GM21381 (cell line): ENCODE measurements around the gene TRERF1.
"Not testable (repeated sequence)": the region's sequence is repeated elsewhere in the genome, so short reads cannot be mapped to it uniquely, and the experiment has no call there.

Source experiments
- ATAC-seq: cut with Tn5 transposase; IDR thresholded peaks from one replicate; pipeline ENCODE4 v1.9.1; 2021; ENCODE audit warnings: mild to moderate bottlenecking, moderate library complexity; ENCODE audit not compliant: unreplicated experiment

The TRERF1 gene

GRCh38 chr6:42204768-42205282 lies 246.9 kb downstream of the TRERF1 start:
- ATAC-seq = no peak

DNA sequence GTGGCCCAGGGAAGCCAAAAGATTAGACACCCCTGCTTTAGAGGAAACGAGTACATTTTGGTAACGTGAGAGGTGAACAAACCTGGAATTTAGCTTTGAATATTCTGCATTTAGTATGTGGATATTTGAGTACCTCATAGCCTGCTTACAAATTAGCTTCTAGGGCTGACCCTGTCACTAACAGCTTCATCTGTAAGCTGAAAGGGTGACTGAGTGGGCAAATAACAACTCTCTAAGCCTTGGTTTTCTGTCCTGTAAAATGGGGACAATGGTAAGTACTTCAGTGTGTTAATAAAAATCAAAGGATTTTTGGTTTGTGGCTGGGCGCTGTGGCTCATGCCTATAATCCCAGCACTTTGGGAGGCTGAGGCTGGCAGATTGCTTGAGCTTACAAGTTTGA lies 248.5 kb downstream of the TRERF1 start:
- ATAC-seq = no peak

DNA sequence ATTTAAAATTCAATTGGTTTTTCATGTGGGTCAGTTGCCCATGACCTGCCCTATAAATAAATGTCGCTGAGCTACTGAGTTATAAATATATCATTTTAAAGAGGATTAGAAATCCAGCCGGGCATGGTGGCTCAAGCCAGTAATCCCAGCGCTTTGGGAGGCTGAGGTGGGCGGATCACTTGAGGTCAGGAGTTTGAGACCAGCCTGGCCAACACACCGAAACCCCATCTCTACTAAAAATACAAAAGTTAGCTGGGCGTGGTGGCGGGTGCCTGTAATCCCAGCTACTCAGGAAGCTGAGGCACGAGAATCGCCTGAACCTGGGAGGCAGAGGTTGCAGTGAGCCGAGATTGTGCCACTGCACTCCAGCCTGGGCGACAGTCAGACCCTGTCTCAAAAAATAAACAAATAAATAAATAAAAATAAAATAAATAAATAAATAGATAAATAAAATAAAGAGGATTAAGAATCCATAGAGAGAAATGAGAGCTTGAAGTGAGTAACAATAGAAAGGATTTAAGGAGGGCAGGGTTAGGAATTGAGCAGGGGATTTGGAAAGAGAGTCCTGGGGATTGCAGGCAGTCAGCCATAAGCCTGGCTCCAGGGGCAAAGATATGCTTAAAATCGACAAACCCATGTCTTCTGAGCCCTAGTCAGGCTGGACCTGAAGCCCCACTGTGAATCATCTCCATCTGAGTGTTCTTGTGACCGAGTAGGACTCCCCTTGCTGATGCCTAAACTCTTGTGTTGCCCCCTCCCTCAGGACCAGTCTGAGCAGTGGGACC lies 249.4 kb downstream of the TRERF1 start:
- not testable (repeated sequence) for ATAC-seq

DNA sequence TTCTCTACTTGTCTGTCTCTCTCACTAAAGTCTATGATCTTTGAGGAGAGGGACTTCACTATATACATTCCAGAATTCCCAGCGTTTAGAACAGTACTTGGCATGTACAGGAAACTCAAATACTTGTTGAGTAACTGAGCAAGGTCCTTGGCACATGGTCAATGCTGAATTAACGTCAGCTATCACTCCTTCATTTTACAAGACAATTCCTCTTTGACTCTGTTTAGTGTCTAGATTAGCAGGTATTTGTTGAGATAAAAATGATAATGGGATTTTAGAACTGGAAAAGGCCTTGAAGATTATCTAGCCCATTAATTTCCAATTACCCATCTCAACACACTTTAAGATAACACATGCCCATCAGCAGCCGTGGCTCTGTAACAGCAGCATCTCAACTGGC lies 250.3 kb downstream of the TRERF1 start:
- ATAC-seq = no peak

- ATAC-seq = no peak
Measured at GRCh38 chr6:42200035-42200434, 251.7 kb downstream of the TRERF1 start.

- ATAC-seq = no peak
Measured at GRCh38 chr6:42199106-42199981, 252.4 kb downstream of the TRERF1 start.

GRCh38 chr6:42197555-42198362 lies 254.0 kb downstream of the TRERF1 start:
- ATAC-seq = no peak

DNA sequence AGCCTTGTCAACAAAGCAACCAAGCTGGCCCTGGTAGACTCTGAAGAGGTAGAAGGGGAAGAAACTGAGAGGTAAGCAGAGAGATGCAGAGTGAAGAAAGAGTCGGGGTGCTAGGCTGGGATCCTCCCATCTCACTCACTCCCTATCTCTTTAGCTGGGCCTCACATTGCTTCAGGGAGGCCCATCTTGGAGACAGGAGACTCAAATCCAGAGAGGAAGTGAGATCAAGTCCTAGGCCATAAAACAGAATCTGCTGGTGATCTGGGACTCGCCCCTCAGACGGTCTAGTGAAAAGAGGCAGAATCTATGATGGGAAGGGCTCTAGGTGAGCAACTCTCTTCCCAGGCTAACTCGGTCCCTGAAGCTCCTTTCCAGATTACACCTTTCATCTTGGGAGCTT lies 256.3 kb downstream of the TRERF1 start:
- ATAC-seq = no peak

DNA sequence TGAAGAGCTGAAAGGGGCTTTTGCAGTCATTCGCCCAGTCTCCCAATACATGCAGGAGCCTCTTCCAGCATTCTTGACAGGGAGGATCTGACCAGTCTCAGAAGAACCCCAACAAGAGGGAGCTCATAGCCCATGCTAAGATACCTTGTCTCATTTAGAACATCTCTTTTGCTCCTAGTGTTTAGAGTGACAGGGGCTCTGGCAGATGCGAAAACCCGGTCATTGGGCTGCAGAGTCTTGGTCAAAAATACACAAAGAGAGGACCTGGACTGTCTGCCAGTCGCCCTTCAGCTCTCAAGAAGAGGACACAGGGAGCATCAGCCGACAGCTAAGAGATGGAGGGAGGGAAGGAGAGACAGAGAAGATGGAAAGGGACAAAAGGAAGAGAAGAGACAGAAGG lies 257.7 kb downstream of the TRERF1 start:
- no peak for ATAC-seq

DNA sequence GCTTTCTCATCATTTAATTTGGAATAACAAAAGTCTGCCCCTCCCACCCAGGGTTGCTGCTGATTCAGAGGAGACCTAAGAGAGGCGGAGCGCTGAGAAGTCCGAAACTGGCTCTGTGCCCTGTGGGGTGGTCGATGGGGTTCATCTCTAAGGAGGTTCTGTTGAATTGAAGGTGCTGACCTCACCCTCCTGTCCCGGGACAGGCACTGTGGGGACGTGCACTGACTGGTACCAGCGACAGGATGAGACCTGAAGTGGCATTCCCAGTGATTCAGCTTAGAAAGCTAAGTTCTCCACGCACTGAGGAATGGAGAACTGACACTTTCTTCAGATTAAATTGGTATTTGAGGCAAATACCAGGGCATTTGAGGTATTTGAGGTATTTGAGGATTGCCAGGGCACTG lies 258.2 kb downstream of the TRERF1 start:
- ATAC-seq = no peak

DNA sequence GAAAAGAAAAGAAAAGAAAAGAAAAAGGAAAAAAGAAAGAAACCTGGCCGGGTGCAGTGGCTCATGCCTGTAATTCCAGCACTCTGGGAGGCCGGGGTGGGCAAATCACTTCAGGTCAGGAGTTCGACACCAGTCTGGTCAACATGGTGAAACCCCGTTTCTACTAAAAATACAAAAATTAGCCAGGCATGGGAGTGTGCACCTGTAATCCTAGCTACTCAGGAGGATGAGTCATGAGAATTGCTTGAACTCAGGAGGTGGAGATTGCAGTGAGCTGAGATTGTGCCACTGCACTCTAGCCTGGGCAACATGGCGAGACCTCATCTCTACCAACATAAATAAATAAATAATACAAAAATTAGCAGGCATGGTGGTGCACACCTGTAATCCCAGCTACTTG lies 259.3 kb downstream of the TRERF1 start:
- not testable (repeated sequence) for ATAC-seq

DNA sequence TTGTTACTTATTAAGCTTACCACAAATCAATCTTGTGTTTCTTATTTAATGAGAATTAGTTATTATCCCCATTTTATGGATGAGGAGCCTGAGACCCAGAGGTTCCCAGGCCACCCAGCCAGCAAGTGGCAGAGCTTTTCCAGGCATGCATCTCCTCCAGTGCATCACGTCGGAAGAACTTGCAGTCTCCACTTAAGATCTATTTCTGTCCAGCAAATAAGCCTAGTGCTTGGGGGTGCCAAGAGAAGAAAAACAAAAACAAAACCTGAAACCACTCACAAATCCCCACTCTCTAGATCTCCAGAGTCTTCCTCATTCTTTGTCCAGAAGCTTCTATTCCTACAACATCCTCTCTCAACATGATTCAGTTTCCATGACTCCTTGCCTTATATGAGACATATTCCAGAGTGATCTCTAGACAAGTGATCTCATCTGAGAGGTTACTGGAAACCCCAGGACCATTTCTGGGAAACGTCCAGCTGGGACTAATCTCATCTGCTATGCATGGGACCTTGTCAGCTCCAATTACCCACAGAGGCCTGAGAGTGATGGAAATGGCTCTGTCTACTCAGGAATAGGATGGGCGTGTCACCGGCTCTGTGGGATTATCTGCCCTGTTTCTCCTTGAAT lies 261.1 kb downstream of the TRERF1 start:
- ATAC-seq = no peak

DNA sequence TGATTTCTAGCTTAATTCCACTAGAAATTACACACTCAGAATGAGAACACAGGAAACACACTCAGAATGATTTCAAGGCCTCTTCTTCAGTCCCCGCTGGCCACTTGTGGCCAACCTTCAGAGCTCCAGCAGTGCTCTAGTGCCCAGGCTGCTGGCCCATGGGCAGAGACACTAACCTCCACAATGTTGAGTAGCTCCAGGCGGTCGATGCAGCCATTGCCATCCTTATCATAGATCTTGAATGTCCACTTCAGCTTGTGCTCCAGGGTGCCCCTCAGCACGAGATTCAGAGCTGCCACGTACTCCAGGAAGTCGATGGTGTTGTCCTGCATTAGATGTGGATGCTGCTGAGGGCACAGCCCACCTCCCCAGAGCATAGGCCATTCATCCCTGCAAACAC lies 263.3 kb downstream of the TRERF1 start:
- no peak for ATAC-seq

- ATAC-seq = no peak
Measured at GRCh38 chr6:42185597-42185996, 266.1 kb downstream of the TRERF1 start.

- no peak for ATAC-seq
Measured at GRCh38 chr6:42184475-42184874, 267.3 kb downstream of the TRERF1 start.

- ATAC-seq = no peak
Measured at GRCh38 chr6:42182101-42182500, 269.6 kb downstream of the TRERF1 start.

- no peak for ATAC-seq
Measured at GRCh38 chr6:42179945-42180313, 271.8 kb downstream of the TRERF1 start.

GRCh38 chr6:42179261-42179944 lies 272.3 kb downstream of the TRERF1 start:
- ATAC-seq = no peak

DNA sequence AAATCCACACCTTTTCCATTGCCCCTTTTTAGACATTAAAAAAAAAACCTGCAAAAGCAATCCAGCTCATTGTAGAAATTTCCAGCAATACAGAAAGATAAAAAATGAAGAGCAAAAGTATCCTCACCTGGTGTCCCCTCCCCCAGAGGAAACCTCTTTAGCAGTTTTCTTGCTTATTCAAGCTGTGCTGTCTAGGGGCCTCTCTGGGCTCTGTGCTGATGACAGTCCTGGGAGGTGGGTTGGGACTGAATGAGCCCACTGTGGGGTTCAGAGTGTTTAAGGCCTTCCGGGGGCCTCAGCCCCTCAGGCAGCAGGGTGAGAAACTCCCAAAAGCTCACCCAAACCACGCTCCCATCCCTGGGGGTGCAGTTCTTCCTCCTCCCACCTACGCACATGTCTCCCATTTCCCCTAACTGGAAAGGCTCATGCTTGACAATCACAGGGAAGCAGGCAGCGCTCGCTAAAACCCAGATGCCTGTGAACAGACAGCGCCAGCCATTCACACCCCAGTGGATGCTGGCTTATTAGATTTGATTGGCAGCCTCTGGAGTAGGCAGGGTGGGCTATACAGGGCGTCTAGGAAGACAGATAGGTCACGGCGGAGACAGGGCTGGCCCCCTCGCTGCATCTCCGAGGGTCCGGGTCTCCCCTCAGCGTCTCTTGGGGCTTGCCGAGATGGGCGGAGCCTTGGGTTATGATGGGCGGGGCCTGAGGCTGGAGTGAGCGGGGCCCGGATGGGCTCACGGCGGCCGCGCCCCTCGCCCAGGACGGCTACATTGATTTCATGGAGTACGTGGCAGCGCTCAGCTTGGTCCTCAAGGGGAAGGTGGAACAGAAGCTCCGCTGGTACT lies 274.0 kb downstream of the TRERF1 start:
- ATAC-seq = no peak
